Measurements from ENCODE around the gene PTGES3. TPM values are rescaled to one million over a fixed set of nuclear protein-coding genes. Genes with fewer than 3 reads are reported as not detected.

Gene PTGES3
- total and polyA plus RNA-seq, 5 donors from 2014 or later = 128 to 321 (median 301) TPM

- peak overlapping the region; percentile 98 to 99 (median 98) for H3K27ac Mint-ChIP-seq
- Histone ChIP-seq H3K4me1 (ENCODE audit: control insufficient read depth, insufficient read depth, low read length, poor library complexity, severe bottlenecking) (peaks cover 59% of the 10 kb centered on the region), H3K4me3 (ENCODE audit: low read depth, low read length) (peak overlapping the region; percentile 98), H3K27me3 (ENCODE audit: control insufficient read depth, insufficient read depth, low read length) (no peaks in the 10 kb centered on the region), H3K27ac (ENCODE audit: insufficient read depth, low read length, poor library complexity, severe bottlenecking) (peak overlapping the region; percentile 91), H3K9me3 (ENCODE audit: control insufficient read depth in 2 of 2, low read length in 2 of 2) (no peaks in the 10 kb centered on the region), H3K36me3 (ENCODE audit: control insufficient read depth, insufficient read depth, low read length) (peaks cover 42% of the 10 kb centered on the region)
- peak overlapping the region; percentile 93 to 100 (median 98) for H3K4me3 Mint-ChIP-seq
- peaks cover 28 to 72% (median 51%) of the 10 kb centered on the region in 4 donors for H3K4me1 Mint-ChIP-seq
- H3K9me3 Mint-ChIP-seq = no peaks in the 10 kb centered on the region
- no peaks in the 10 kb centered on the region for H3K27me3 Mint-ChIP-seq
- ATAC-seq (ENCODE audit: low read depth in 2 of 2) = no peak
- H3K36me3 Mint-ChIP-seq = peaks cover 36% of the 10 kb centered on the region
- peak in 1 of 3 donors; percentile 12 for DNase-seq
Measured at GRCh38 chr12:56723889-56724700, 36.0 kb upstream of the PTGES3 start.

- Mint-ChIP-seq H3K36me3 (peaks cover 40% of the 10 kb centered on the region), H3K4me1 (peaks cover 28 to 78% (median 57%) of the 10 kb centered on the region in 4 donors), H3K27me3 (no peaks in the 10 kb centered on the region), H3K27ac (peak overlapping the region in 2 of 3 donors; percentile 98), H3K4me3 (peak overlapping the region; percentile 93 to 100 (median 98)), H3K9me3 (no peaks in the 10 kb centered on the region)
- Histone ChIP-seq H3K9me3 (ENCODE audit: control insufficient read depth in 2 of 2, low read length in 2 of 2) (no peaks in the 10 kb centered on the region), H3K36me3 (ENCODE audit: control insufficient read depth, insufficient read depth, low read length) (peaks cover 41% of the 10 kb centered on the region), H3K4me3 (ENCODE audit: low read depth, low read length) (peak overlapping the region; percentile 98), H3K27me3 (ENCODE audit: control insufficient read depth, insufficient read depth, low read length) (no peaks in the 10 kb centered on the region), H3K27ac (ENCODE audit: insufficient read depth, low read length, poor library complexity, severe bottlenecking) (peak overlapping the region; percentile 91), H3K4me1 (ENCODE audit: control insufficient read depth, insufficient read depth, low read length, poor library complexity, severe bottlenecking) (peaks cover 66% of the 10 kb centered on the region)
- DNase-seq (no peak), ATAC-seq (ENCODE audit: low read depth in 2 of 2) (no peak)
Measured at GRCh38 chr12:56723352-56723751, 35.3 kb upstream of the PTGES3 start.

- Mint-ChIP-seq H3K4me1 (peaks cover 28 to 78% (median 57%) of the 10 kb centered on the region in 4 donors), H3K27ac (peak overlapping the region; percentile 80 to 98 (median 93)), H3K4me3 (peak overlapping the region; percentile 93 to 100 (median 98)), H3K9me3 (no peaks in the 10 kb centered on the region), H3K36me3 (peaks cover 40% of the 10 kb centered on the region), H3K27me3 (no peaks in the 10 kb centered on the region)
- Histone ChIP-seq H3K4me3 (ENCODE audit: low read depth, low read length) (peak overlapping the region; percentile 98), H3K4me1 (ENCODE audit: control insufficient read depth, insufficient read depth, low read length, poor library complexity, severe bottlenecking) (peaks cover 71% of the 10 kb centered on the region), H3K27ac (ENCODE audit: insufficient read depth, low read length, poor library complexity, severe bottlenecking) (peak overlapping the region; percentile 91), H3K36me3 (ENCODE audit: control insufficient read depth, insufficient read depth, low read length) (peaks cover 41% of the 10 kb centered on the region), H3K9me3 (ENCODE audit: control insufficient read depth in 2 of 2, low read length in 2 of 2) (no peaks in the 10 kb centered on the region), H3K27me3 (ENCODE audit: control insufficient read depth, insufficient read depth, low read length) (no peaks in the 10 kb centered on the region)
- ATAC-seq (ENCODE audit: low read depth in 2 of 2) (no peak), DNase-seq (no peak)
Measured at GRCh38 chr12:56722832-56723231, 34.7 kb upstream of the PTGES3 start.

- H3K27ac ChIP-seq (ENCODE audit: insufficient read depth, low read length, poor library complexity, severe bottlenecking) = peak overlapping the region; percentile 91
Measured at GRCh38 chr12:56721721-56722120, 33.6 kb upstream of the PTGES3 start.

GRCh38 chr12:56721216-56721615 is 33.1 kb upstream of the PTGES3 start:
- Mint-ChIP-seq H3K27me3 (no peaks in the 10 kb centered on the region), H3K4me1 (peaks cover 28 to 83% (median 60%) of the 10 kb centered on the region in 4 donors), H3K27ac (peak overlapping the region; percentile 29 to 98 (median 94)), H3K36me3 (peaks cover 43% of the 10 kb centered on the region), H3K9me3 (no peaks in the 10 kb centered on the region), H3K4me3 (peak overlapping the region; percentile 76 to 96 (median 86))
- Histone ChIP-seq H3K9me3 (ENCODE audit: control insufficient read depth in 2 of 2, low read length in 2 of 2) (no peaks in the 10 kb centered on the region), H3K4me1 (ENCODE audit: control insufficient read depth, insufficient read depth, low read length, poor library complexity, severe bottlenecking) (peaks cover 87% of the 10 kb centered on the region), H3K4me3 (ENCODE audit: low read depth, low read length) (peak overlapping the region; percentile 98), H3K36me3 (ENCODE audit: control insufficient read depth, insufficient read depth, low read length) (peaks cover 46% of the 10 kb centered on the region), H3K27ac (ENCODE audit: insufficient read depth, low read length, poor library complexity, severe bottlenecking) (peak overlapping the region; percentile 56), H3K27me3 (ENCODE audit: control insufficient read depth, insufficient read depth, low read length) (no peaks in the 10 kb centered on the region)
- ATAC-seq (ENCODE audit: low read depth in 2 of 2) (no peak), DNase-seq (no peak)

More at GRCh38 chr12:56721721-56722120, 33.6 kb upstream of the PTGES3 start:
- Histone ChIP-seq H3K27me3 (ENCODE audit: control insufficient read depth, insufficient read depth, low read length) (no peaks in the 10 kb centered on the region), H3K9me3 (ENCODE audit: control insufficient read depth in 2 of 2, low read length in 2 of 2) (no peaks in the 10 kb centered on the region), H3K4me1 (ENCODE audit: control insufficient read depth, insufficient read depth, low read length, poor library complexity, severe bottlenecking) (peaks cover 82% of the 10 kb centered on the region), H3K36me3 (ENCODE audit: control insufficient read depth, insufficient read depth, low read length) (peaks cover 41% of the 10 kb centered on the region), H3K4me3 (ENCODE audit: low read depth, low read length) (peak overlapping the region; percentile 98)
- Mint-ChIP-seq H3K9me3 (no peaks in the 10 kb centered on the region), H3K4me3 (peak overlapping the region; percentile 93 to 99 (median 96)), H3K36me3 (peaks cover 40% of the 10 kb centered on the region), H3K27ac (peak overlapping the region; percentile 66 to 98 (median 94)), H3K27me3 (no peaks in the 10 kb centered on the region), H3K4me1 (peaks cover 28 to 79% (median 57%) of the 10 kb centered on the region in 4 donors)
- ATAC-seq (ENCODE audit: low read depth in 2 of 2) (no peak), DNase-seq (no peak)

DNA sequence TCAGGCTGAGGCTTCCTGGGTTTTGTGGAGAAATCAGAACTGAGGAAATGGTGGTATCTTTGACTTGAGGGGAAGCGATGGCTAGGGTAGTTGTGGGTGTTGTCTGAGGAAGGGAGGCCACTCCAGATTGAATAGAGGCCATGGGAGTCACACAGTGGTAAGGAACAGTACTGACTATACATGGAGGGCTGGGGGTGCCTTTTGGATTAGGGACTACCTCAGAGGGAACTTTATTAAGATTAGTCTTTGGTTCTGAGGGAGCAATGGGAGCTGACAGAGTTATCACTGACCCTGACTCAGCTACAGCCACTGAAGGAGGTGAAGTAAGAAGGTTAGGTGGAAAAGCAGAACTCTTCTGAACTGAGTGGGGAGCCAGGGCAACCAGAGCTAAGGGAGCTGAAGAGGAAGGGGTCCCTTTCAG is 32.7 kb upstream of the PTGES3 start:
- Histone ChIP-seq H3K27me3 (ENCODE audit: control insufficient read depth, insufficient read depth, low read length) (no peaks in the 10 kb centered on the region), H3K9me3 (ENCODE audit: control insufficient read depth in 2 of 2, low read length in 2 of 2) (no peaks in the 10 kb centered on the region), H3K4me3 (ENCODE audit: low read depth, low read length) (peak overlapping the region; percentile 19), H3K27ac (ENCODE audit: insufficient read depth, low read length, poor library complexity, severe bottlenecking) (peak overlapping the region; percentile 56), H3K36me3 (ENCODE audit: control insufficient read depth, insufficient read depth, low read length) (peaks cover 51% of the 10 kb centered on the region), H3K4me1 (ENCODE audit: control insufficient read depth, insufficient read depth, low read length, poor library complexity, severe bottlenecking) (peaks cover 90% of the 10 kb centered on the region)
- Mint-ChIP-seq H3K27me3 (no peaks in the 10 kb centered on the region), H3K36me3 (peaks cover 48% of the 10 kb centered on the region), H3K4me1 (peaks cover 28 to 84% (median 62%) of the 10 kb centered on the region in 4 donors), H3K27ac (peak overlapping the region; percentile 29 to 98 (median 94)), H3K9me3 (no peaks in the 10 kb centered on the region), H3K4me3 (peak overlapping the region; percentile 76 to 96 (median 78))
- peak in 1 of 3 donors; percentile 20 for DNase-seq
- ATAC-seq (ENCODE audit: low read depth in 2 of 2) = no peak

- Histone ChIP-seq H3K4me1 (ENCODE audit: control insufficient read depth, insufficient read depth, low read length, poor library complexity, severe bottlenecking) (peaks cover 82% of the 10 kb centered on the region), H3K9me3 (ENCODE audit: control insufficient read depth in 2 of 2, low read length in 2 of 2) (no peaks in the 10 kb centered on the region), H3K27ac (ENCODE audit: insufficient read depth, low read length, poor library complexity, severe bottlenecking) (peak overlapping the region; percentile 23), H3K4me3 (ENCODE audit: low read depth, low read length) (no peak overlapping the region), H3K36me3 (ENCODE audit: control insufficient read depth, insufficient read depth, low read length) (peaks cover 64% of the 10 kb centered on the region), H3K27me3 (ENCODE audit: control insufficient read depth, insufficient read depth, low read length) (no peaks in the 10 kb centered on the region)
- Mint-ChIP-seq H3K9me3 (no peaks in the 10 kb centered on the region), H3K36me3 (peaks cover 52% of the 10 kb centered on the region), H3K4me3 (peak overlapping the region; percentile 36 to 65 (median 48)), H3K27ac (peak overlapping the region; percentile 63 to 98 (median 94)), H3K27me3 (no peaks in the 10 kb centered on the region), H3K4me1 (peaks cover 22 to 84% (median 59%) of the 10 kb centered on the region in 4 donors)
- ATAC-seq (ENCODE audit: low read depth in 2 of 2) (no peak), DNase-seq (no peak)
Measured at GRCh38 chr12:56719056-56719455, 31.0 kb upstream of the PTGES3 start.
